CMK (cell line): ENCODE results near the gene FADD.
"Not testable (repeated sequence)": the region's sequence is repeated elsewhere in the genome, so short reads cannot be mapped to it uniquely, and the experiment has no call there.

Source experiments
- DNase-seq: peaks from one replicate; pipeline ENCODE4 v3.0.0-alpha.2; 2010; ENCODE audit warnings: low read depth

FADD gene

DNA sequence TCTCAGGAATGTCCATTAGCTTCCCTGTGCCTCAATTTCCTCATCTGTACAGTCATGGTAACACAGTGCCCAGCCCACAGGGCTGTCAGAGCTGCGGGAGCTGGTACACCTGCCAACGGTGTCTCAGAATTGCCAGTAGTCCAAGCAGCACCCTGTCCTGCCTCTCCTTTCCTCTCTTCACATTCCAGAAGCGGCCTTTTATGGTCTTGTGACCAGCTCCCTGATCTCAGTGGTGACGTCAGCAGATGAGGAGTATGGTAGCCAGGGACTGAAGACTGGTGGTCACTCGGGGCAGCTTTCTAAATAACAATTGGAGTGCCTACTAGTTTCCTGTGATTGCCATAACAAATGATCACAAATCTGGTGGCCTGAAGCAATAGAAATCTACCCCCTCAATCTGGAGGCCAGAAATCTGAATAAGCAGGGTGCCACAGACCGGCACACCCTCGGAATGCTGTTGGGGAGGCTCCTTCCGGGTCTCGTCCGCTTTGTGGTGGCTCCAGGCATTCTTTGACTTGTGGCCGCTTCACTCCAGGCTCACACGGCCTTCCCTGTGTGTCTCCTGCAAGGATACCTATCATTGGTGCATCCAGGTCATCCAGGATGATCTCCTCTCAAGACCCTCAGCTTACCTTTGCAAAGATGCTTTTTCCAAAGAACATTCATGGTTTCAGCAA lies 2.1 kb downstream of the FADD start:
- DNase-seq: no peak

DNA sequence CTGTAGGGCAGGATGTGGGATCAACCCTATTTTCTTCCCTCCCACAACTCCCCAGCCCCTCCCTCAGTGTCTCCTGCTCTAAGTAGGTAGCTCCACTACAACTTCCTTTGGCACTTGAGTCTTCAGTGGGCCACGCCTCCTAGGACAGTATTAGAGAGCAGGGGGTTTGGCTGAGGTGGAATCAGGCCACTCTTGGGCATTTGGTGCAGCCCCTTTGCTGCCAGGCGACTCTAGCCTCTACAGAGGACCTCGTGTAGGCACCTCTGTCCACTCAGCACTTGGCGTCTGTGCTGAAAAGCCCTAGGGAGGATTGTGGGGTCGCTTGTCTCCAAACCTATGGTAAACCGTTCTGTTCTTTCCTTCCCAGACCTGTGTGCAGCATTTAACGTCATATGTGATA lies 2.7 kb downstream of the FADD start:
- no peak for DNase-seq

DNA sequence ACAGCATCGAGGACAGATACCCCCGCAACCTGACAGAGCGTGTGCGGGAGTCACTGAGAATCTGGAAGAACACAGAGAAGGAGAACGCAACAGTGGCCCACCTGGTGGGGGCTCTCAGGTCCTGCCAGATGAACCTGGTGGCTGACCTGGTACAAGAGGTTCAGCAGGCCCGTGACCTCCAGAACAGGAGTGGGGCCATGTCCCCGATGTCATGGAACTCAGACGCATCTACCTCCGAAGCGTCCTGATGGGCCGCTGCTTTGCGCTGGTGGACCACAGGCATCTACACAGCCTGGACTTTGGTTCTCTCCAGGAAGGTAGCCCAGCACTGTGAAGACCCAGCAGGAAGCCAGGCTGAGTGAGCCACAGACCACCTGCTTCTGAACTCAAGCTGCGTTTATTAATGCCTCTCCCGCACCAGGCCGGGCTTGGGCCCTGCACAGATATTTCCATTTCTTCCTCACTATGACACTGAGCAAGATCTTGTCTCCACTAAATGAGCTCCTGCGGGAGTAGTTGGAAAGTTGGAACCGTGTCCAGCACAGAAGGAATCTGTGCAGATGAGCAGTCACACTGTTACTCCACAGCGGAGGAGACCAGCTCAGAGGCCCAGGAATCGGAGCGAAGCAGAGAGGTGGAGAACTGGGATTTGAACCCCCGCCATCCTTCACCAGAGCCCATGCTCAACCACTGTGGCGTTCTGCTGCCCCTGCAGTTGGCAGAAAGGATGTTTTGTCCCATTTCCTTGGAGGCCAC lies 3.3 kb downstream of the FADD start:
- DNase-seq: no peak

GRCh38 chr11:70206982-70207376 lies 3.9 kb downstream of the FADD start:
- no peak for DNase-seq

- no peak for DNase-seq
Measured at GRCh38 chr11:70207531-70208131, 4.5 kb downstream of the FADD start.

- DNase-seq: no peak
Measured at GRCh38 chr11:70209391-70209912, 6.4 kb downstream of the FADD start.

GRCh38 chr11:70210051-70210501 lies 7.0 kb downstream of the FADD start:
- DNase-seq: no peak

GRCh38 chr11:70210530-70210929 lies 7.4 kb downstream of the FADD start:
- no peak for DNase-seq

GRCh38 chr11:70212227-70212811 lies 9.2 kb downstream of the FADD start:
- DNase-seq: no peak

DNA sequence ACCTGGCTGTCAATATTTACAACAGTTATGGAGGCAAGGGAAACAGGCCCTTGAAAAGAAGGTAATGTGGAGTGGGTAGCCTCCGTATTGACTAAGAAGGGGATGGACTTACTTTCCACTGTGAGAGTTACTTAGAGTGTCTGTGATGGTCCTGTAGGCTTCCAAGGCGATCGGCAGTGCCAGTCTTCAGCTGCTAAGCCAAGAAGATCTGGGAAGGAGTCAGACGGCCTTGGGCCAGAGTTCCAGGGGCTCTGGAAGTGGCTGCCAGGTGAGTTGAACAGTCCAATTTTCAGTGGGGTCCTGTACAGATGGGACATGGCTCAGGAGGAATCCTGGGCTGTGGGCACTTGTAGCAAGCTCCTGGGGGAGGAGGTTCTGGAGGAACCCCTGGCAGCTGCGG lies 14.3 kb downstream of the FADD start:
- not testable (repeated sequence) for DNase-seq

DNA sequence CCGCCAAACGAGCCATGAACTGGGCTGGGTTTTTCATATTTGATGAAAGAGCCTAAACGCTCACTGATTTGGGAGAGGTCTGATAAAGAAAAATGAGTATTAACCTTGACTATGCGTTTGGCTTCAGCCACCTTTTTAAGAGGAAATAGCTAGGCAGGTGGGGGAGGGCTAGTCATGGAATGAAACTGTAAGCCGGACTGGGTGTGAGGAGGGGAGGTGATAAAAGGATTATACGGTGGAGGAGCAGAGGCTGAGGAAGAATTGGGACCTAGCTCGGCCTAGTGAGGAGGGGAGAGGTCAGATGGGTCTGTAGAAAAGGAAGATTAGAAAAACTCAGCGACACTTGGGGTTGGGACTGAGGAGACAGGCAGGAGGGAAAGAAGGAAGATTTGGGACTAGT lies 15.0 kb downstream of the FADD start:
- DNase-seq: not testable (repeated sequence)

GRCh38 chr11:70220136-70220535 lies 17.0 kb downstream of the FADD start:
- no peak for DNase-seq

- no peak for DNase-seq
Measured at GRCh38 chr11:70220920-70221319, 17.8 kb downstream of the FADD start.

- no peak for DNase-seq
Measured at GRCh38 chr11:70225681-70226177, 22.6 kb downstream of the FADD start.

GRCh38 chr11:70226183-70226582 lies 23.1 kb downstream of the FADD start:
- no peak for DNase-seq

DNA sequence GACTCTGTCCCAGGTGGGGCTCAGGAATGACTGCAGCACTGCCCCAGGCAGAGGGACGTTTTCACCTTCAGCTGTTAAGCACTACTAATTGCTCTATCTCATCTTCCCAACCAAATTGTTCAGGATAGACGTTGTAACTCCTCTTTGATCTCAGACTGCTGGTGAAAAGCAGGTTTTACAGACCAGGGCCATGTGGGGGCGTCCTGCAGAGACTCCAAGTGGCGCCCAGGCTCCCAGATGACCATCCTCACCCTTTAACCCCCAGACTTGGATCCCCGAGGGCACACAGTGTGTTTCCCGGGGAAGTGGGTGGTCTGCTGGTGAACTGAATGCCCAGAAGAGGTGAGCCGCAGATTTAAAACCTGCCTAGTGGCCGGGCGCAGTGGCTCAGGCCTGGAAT lies 23.9 kb downstream of the FADD start:
- no peak for DNase-seq

GRCh38 chr11:70229737-70230136 lies 26.6 kb downstream of the FADD start:
- no peak for DNase-seq

DNA sequence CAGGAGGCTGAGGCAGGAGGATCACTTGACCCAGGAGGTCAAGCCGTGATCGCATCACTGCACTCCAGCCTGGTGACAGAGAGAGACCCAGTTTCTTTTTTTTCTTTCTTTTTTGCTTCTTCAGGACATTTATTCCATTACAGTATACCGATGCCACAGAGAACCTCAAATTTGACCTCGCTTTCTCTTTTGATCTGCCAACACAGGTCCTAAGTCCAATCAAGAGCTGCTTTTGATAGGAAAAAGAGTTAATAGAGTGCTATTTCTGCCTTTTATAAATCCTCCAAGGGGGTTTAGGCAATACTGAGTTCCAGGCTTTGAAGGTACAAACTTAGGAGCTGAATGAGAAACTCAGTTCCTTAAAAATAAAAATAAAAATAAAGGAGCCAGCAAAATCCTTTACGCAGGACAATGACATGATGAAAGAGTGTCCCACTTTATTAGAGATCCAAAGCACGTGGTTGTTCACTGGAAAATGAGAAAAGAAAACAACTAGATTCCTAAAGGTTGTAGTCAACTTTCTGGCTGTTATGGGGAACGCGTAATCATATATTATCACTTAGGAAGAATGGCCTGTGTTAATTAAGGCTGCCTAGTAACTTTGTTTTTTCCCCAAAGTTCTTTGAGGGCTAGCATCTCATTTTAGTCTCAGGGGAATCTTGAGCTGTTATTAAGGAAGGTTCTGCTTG lies 27.2 kb downstream of the FADD start:
- DNase-seq: no peak

DNA sequence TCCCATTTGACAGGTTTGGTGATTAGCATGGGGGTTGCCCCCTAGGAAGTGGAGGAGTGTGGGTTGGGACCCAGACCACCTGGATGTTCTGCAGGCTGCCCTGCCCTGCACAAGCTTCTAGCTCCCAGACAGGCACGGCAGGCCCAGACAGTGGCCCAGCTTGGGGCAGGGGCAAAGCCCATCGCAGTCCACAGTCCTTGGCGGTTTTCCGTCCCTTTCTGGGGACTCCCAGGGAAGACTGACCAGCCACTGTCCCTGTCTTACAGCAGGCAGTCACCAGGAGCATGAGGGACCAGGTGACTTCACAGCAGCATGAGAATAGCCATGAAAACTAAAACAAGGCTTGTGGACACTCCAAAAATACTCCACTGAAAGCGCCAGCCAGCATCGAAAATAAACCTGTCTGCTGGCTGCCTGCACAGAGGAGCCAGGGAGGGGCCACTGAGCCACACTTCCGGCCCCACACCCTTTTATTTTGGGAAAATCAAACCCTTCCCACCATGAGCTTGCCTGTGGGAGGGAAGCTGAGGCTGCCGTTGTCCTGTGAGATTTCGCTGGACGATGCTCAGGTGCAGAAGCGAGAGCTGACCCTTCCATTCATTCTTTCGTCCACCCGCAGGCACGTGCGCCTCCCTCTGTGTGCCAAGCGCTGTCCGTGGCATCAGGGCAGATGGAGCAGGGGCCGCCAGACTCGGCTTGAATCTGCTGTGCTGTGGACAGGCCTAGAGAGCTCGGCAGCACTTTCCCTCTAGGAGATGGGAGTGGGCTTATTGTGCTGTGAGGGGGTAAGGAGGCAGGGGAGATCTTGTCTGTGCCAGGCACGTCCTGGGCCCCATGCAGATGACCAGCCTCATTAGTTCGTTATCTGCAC lies 28.0 kb downstream of the FADD start:
- DNase-seq: no peak

DNA sequence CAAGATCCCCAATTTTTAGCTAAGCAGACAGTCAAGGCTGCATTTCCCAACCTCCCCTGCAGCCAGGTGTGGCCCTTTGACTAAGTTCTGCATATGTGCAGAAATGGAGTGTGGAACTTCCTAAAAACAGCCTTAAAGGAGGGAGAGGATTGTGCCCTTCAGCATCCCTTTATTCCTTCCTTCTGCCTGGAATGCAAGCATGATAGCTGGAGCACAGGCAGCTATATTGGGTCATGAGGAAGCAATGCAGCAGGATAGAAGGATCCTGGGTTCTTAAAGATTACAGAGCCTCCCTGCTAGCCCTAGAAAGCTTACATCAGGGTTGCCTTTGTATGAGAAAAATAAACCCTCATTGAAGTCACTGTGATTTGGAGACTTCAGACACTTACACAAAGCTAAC lies 29.9 kb downstream of the FADD start:
- DNase-seq: no peak

GRCh38 chr11:70233511-70233934 lies 30.4 kb downstream of the FADD start:
- DNase-seq: no peak
